ENCODE data around the gene CBX4. TPM values are rescaled to one million over a fixed set of nuclear protein-coding genes. Genes with fewer than 3 reads are reported as not detected.

The CBX4 gene
- total RNA-seq, 1 experiment from 2014 or later = 53.5 TPM

GRCh38 chr17:79870540-79870939, 31.3 kb upstream of the CBX4 start:
- ATAC-seq (no peak), DNase-seq (no peak)
- no peaks in the 10 kb centered on the region for H3K9me2 ChIP-seq (replicated peaks; ENCODE audit: low read length)
- H3K9me3 ChIP-seq (ENCODE audit: low read length) = no peaks in the 10 kb centered on the region
- no peaks in the 10 kb centered on the region for H3K79me2 ChIP-seq (ENCODE audit: low read length)
- ChIA-PET CTCF (no interaction called here), POLR2A (ENCODE audit: unreplicated experiment) (no interaction called here)
- no peak overlapping the region for H3K27ac ChIP-seq (ENCODE audit: low read length)
- intact Hi-C loops (cut with micrococcal nuclease) = no loop called here
- H3K4me2 ChIP-seq (ENCODE audit: low read length) = no peak overlapping the region
- no peak for TF ChIP-seq EZH2phosphoT487 (IDR thresholded peaks at IDR 0.05; ENCODE audit: borderline replicate concordance, low read length)
- TF ChIP-seq, protein P1, sequence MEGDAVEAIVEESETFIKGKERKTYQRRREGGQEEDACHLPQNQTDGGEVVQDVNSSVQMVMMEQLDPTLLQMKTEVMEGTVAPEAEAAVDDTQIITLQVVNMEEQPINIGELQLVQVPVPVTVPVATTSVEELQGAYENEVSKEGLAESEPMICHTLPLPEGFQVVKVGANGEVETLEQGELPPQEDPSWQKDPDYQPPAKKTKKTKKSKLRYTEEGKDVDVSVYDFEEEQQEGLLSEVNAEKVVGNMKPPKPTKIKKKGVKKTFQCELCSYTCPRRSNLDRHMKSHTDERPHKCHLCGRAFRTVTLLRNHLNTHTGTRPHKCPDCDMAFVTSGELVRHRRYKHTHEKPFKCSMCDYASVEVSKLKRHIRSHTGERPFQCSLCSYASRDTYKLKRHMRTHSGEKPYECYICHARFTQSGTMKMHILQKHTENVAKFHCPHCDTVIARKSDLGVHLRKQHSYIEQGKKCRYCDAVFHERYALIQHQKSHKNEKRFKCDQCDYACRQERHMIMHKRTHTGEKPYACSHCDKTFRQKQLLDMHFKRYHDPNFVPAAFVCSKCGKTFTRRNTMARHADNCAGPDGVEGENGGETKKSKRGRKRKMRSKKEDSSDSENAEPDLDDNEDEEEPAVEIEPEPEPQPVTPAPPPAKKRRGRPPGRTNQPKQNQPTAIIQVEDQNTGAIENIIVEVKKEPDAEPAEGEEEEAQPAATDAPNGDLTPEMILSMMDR (conservative IDR thresholded peaks at IDR 0.05; ENCODE audit: low read depth, low read length) = no peak
- TF ChIP-seq EZH2 (IDR thresholded peaks at IDR 0.05; ENCODE audit: low read length, unreplicated experiment) = no peak
- no peak overlapping the region for H3K9ac ChIP-seq (ENCODE audit: low read length)
- no peaks in the 10 kb centered on the region for H3K4me1 ChIP-seq (ENCODE audit: insufficient read depth, low read length)
- H3F3A ChIP-seq (ENCODE audit: low read length, unreplicated experiment) = no peaks in the 10 kb centered on the region
- no peaks in the 10 kb centered on the region for H3K36me3 ChIP-seq (ENCODE audit: low read depth, low read length)
- H3K27me3 ChIP-seq (ENCODE audit: low read length) = 0 out of 2 replicates have a peak, but pooled peaks cover 6% of the 10 kb centered on the region
- H3K4me3 ChIP-seq (ENCODE audit: low read length) = no peak overlapping the region
- no TSS peak for BruUV-seq (replicated peaks)
- H4K20me1 ChIP-seq (ENCODE audit: low read length) = no peaks in the 10 kb centered on the region
- no peak overlapping the region for H2AFZ ChIP-seq (ENCODE audit: low read length)

- no peaks in the 10 kb centered on the region for H3K9me3 ChIP-seq (ENCODE audit: low read length)
- no peaks in the 10 kb centered on the region for H3F3A ChIP-seq (ENCODE audit: low read length, unreplicated experiment)
- H3K4me3 ChIP-seq (ENCODE audit: low read length) = no peak overlapping the region
- ATAC-seq = no peak
- no peak for DNase-seq
- H3K36me3 ChIP-seq (ENCODE audit: low read depth, low read length) = no peaks in the 10 kb centered on the region
- intact Hi-C loops (cut with micrococcal nuclease) = no loop called here
- no peak overlapping the region for H3K27ac ChIP-seq (ENCODE audit: low read length)
- ChIA-PET CTCF (no interaction called here), POLR2A (ENCODE audit: unreplicated experiment) (no interaction called here)
- no peaks in the 10 kb centered on the region for H4K20me1 ChIP-seq (ENCODE audit: low read length)
- no TSS peak for BruUV-seq (replicated peaks)
- TF ChIP-seq, protein P1 (conservative IDR thresholded peaks at IDR 0.05; ENCODE audit: low read depth, low read length) = no peak
- TF ChIP-seq EZH2phosphoT487 (IDR thresholded peaks at IDR 0.05; ENCODE audit: borderline replicate concordance, low read length) (no peak), EZH2 (IDR thresholded peaks at IDR 0.05; ENCODE audit: low read length, unreplicated experiment) (no peak)
- no peaks in the 10 kb centered on the region for H3K4me1 ChIP-seq (ENCODE audit: insufficient read depth, low read length)
- H3K4me2 ChIP-seq (ENCODE audit: low read length) = no peak overlapping the region
- H3K9me2 ChIP-seq (replicated peaks; ENCODE audit: low read length) = no peaks in the 10 kb centered on the region
- H3K27me3 ChIP-seq (ENCODE audit: low read length) = 0 out of 2 replicates have a peak, but pooled peaks cover 14% of the 10 kb centered on the region
- no peaks in the 10 kb centered on the region for H3K79me2 ChIP-seq (ENCODE audit: low read length)
- H3K9ac ChIP-seq (ENCODE audit: low read length) = no peak overlapping the region
- H2AFZ ChIP-seq (ENCODE audit: low read length) = no peak overlapping the region
Measured at GRCh38 chr17:79866791-79867518, 27.7 kb upstream of the CBX4 start.

Measured in PC-3 (cell line).